GM18520 (cell line): ENCODE data around the gene ACTN3.
A peak's percentile ranks its signal among the peaks of the same experiment; 100 is the strongest.
"Not testable (repeated sequence)": the region's sequence is repeated elsewhere in the genome, so short reads cannot be mapped to it uniquely, and the experiment has no call there.

Experiments
- ATAC-seq: cut with Tn5 transposase; IDR thresholded peaks from one replicate; pipeline ENCODE4 v1.9.1; 2021; ENCODE audit not compliant: unreplicated experiment

The ACTN3 gene

DNA sequence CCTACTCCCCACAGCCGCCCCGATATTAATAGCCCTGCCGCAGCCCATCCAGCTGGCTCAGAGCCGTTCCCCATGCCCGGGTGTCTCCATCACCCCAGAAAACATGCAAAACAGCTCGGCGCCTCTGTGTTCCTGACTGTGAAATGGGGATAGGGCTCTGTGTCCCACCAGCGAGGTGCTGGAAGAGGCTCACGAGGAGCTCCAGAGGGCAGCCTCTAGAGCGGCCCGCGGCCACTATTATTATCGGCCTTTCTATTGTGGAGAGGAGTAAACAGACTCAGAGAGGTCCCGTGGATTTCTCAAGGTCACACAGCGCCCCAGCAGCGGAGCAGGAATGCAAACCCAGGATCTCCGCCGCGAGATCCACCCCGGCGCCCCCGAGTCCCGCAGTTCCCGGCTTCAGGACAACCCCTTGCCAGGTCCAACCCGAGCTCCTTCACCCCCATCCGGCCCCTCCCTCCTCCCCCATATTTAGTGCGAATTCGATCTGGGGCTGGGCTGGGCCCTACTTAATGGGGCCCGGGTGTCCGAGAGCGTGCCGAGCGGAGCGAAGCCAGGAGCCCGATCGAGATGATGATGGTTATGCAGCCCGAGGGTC, at the start of gene ACTN3:
ACTN3 (plus strand) TSS at position 536 of the 598 bp plus-strand sequence; CDS start at position 571, 35 bp downstream.
- no peak for ATAC-seq

GRCh38 chr11:66497206-66497605, 49.5 kb upstream of the ACTN3 start:
- no peak for ATAC-seq

DNA sequence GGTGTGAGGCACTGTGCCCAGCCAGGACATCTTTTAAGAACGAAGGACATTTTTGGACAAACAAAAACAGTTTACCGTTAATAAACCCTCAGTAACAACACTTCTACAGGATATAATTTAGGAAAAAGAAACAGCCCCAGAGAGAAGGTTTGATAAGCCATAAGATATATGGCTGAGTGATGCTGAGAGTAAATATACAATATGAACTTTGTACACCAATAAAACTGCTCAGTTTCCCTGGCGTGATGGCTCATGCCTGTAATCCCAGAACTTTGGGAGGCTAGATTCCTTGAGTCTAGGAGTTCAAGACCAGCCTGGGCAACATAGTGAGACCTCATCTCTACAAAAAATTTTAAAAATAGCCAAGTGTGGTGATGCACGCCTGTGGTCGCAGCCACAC, 48.2 kb upstream of the ACTN3 start:
- ATAC-seq = no peak

DNA sequence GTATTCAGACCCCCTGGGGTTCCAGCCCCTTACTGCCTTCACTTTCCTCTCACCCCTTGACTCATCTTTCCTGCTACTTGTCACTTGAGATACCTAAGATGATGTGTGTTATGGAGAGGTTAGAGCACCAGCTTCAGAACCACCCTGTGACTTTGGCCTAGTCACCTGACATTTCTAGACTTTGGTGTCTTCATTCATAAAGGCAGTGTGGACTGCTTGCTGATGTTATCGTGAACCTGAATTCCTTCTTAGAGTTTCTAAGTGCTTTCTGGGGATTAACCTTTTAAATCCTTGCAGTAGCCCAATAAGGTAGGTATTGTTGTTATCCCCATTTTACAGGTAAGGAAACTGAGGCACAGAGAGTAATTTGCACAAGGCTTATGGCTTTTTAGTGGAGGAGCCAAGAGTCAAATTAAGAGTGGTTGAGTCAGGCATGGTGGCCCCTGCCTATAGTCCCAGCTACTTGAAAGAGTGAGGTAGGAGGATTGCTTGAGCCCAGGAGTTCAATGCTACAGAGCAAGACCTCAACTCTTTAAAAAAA, 41.4 kb upstream of the ACTN3 start:
- no peak for ATAC-seq

GRCh38 chr11:66509131-66509561, 37.6 kb upstream of the ACTN3 start:
- no peak for ATAC-seq

GRCh38 chr11:66510271-66510989, 36.3 kb upstream of the ACTN3 start, which contains the start of gene BBS1:
TSS of gene BBS1 (plus strand) at chr11:66510635. CDS start at chr11:66510660, 25 bp downstream.
- ATAC-seq = peak; percentile 77

DNA sequence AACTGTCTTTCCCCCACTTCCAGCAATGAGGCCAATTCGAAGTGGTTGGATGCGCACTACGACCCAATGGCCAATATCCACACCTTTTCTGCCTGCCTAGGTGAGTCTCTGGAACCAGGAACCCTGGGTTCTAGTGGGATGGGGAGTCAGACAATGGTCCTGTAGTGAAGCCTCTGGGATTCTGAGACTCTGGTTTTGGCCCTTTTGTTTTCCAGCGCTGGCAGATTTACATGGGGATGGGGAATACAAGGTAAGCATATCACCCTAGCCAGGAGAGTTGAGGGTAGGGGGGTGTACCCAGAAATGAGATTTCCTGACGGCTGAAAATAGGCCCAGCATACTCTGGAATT, 35.7 kb upstream of the ACTN3 start:
- no peak for ATAC-seq

DNA sequence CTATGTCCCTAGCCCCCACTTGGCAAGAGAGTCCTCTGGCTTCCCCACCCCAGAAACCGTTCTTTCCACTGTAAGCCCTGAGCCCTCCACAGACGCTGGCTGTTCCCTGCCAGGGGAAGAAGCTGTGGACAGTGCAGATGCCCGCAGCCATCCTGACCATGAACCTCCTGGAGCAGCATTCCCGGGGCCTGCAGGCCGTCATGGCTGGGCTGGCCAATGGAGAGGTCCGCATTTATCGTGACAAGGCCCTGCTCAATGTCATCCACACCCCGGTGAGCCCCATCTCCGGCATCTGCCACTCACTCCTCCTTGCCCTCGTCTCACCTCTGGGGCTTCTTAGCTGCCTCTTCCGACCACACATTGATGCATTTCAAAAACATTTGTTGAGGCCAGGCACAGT, 23.1 kb upstream of the ACTN3 start:
- no peak for ATAC-seq

DNA sequence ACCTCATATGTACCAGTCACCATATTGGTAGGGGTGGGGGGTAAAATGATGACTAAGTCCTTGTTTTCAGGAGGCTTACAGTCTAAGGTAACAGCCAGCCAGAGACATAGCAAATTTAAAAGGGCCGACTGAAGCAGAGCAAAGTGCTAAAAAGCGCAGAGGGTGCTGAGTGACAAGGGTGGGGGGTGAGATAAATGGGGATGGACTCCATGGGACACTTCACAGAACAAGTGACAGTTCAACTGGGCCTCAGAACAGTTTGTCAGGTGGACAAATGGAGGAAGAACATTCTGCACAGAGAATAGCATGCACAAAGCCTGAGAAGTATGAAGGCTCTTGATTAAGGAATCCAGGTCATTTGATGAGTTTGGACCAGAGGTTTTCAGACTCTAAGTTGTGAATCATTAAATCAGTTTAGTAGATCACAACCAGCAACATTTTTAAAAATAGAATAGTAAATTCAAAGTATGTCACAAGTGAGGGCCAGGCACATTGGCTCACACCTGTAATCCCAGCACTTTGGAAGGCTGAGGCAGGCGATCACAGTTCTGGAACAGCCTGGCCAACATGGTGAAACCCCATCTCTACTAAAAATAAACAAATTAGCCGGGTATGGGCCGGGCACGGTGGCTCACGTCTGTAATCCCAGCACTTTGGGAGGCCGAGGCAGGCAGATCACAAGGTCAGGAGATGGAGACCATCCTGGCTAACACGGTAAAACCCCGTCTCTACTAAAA, 22.2 kb upstream of the ACTN3 start:
- ATAC-seq = no peak

- no peak for ATAC-seq
Measured at GRCh38 chr11:66529069-66529468, 17.6 kb upstream of the ACTN3 start.

GRCh38 chr11:66529655-66530054, 17.0 kb upstream of the ACTN3 start:
- no peak for ATAC-seq

- no peak for ATAC-seq
Measured at GRCh38 chr11:66530927-66531709, 15.6 kb upstream of the ACTN3 start.

DNA sequence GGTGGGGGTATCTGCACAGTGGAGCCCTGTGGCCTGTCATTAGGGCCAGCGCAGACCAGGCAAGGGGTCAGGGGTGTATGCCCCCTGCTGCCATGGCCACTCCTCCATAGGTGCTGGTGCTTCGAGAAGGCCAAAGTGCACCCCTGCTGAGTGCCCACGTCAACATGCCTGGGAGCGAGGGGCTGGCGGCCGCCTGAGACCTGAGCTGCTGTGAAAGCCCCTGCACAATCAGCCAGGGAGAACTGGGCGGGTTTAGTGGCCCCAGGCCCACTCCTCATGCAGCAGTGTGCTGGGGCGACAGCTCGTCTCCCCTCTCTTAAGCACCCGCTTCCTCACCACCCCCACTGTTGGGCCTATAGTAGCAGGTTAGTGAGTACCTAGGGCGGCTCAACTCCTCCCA, 14.9 kb upstream of the ACTN3 start:
- no peak for ATAC-seq

DNA sequence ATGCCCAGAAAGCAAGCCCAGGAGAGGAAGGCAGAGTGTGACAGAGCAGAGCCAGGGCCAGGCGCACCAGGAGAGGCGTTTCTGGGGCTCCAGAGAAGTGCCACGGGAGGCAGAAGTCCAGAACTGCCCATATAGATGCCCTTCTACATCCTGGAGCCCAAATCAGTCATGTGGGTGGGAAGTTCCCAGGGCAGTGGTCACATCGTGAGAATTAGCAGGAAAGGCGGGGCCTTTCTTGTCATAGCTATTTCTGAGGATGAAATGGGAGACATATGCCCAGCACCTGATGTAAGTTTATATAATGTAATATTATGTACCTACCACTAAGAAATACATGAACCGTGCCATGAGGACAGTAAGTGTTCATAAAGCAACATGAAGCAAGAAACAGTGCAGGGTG, 13.9 kb upstream of the ACTN3 start:
- no peak for ATAC-seq

DNA sequence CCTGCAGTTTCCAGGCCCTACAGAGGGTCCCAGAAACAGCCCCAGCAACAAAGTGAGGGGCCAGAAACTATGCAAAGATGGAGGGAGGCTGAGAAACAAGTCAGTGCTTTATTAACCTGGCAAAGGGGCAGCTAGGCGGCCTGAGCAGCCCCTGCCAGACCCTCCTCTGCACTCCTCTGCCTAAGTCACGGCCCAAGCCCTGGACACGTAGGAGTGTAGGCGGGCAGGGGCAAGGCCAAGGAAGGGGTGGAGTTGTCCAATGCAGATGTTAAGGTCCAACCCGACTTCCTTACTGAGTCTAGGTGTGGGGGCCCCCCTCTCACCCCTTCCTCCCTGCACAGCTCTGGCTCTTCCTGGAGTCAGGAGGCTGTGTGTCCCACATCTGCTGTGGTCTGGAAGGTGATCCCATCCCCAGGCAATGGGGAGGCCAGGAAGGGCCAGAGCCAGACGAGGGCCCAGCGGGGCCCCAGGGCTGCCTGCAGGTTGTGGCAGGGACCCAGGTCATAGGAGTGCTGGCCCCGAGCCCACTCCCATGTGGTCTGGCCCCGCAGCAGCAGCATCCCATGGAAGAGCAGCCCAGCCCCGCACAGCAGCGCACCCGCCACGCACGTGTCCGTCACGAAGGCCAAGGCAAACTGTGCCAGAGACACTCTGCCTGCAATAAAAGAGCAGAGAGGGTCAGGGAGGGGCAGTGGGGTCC, 7.4 kb upstream of the ACTN3 start:
- ATAC-seq = no peak

- ATAC-seq = no peak
Measured at GRCh38 chr11:66539870-66540213, 6.9 kb upstream of the ACTN3 start.

DNA sequence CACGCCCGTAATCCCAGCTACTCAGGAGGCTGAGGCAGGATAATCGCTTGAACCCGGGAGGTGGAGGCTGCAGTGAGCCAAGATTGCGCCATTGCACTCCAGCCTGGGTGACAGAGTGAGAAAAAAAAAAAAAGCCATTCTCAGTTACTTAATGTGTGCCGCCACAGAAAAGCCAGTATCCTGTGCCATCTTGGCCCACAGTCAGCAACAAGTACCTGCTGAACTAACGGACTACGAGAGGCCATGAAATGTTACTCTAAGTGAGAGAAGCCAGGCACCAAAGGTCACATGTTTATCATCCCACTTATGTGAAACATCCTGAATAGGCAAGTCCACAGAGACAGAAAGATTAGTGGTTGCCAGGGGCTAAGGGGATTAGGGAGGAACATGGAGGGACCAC, 6.1 kb upstream of the ACTN3 start:
- not testable (repeated sequence) for ATAC-seq

DNA sequence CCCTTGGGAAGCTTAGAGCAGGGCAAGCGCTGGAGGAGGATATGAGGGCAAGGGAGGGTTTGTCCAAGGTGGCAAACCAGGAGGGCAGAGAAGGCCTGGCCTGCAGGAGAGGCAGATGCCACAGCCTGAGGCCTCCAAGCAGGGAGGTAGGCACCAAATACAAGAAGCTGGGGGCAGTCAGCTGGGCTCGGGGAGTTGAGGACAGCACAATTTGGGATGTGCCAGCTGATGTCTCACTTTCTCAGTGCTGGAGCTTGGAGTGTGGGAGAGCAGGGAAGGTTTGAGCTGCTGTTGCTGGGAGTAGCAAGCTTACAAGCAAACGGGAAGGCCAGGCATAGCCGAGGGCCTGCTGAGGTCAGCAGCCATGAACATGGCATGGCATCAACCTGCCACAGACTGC, 4.8 kb upstream of the ACTN3 start:
- no peak for ATAC-seq

DNA sequence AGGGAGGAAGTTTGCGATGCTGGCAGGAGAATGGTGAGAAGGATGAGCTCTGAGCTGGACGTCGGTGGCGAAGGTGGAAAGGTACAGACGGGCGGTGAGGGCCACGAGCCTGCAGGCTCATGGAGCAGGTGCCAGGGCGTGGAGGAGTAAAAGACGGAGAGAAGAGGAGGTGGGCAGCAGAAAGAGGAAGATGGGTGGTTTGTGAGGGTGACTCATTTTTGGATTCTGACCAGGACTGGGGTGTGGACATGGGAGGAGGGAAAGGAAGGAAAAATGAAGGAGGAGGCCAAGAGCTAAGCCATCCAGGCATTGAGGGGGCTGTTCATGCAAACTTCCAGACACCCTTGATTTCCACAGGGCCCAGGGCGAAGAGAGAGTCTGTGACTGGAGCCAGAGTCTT, 4.3 kb upstream of the ACTN3 start:
- no peak for ATAC-seq

DNA sequence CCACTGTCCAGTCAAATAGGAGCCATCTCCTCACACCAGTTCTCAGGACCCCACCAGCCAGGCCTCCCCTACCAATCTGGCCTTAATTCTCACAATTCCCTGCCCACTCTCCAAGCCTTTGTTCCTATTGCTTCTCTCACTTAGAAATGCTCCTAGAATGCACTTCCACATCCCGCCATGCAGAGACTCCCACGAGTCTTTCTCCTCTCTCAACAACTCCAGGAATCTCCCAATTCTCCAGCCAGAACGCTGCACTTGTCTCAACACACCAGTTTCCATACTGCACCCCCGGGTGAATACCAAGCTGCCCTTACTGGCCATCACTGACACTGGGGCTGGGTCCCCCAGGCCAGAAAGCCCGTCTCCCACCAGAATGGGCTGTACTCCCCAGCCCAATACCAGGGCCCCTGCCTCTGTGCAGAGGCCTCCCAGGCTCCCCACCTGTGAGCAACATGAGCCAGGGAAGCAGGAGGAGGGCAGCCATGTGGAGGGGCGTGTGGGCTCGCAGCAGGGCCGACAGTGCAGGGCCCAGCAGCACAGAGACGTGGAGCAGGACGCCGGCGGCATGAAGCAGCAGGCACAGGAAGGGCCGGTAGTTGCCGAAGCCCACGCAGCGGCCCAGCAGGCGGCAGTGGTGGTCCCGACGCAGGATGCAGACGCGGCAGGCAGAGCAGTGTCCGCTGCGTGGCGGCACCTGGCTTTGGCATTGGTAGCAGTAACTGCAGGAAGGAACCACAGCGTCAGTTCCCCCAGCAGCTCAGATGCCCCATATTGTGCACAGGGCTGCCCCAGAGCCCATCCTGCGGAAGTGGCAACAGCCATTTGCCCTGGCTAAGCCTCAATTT, 3.2 kb upstream of the ACTN3 start:
- no peak for ATAC-seq
